Hindlimb muscle (tissue), 1 donor: ENCODE results near the gene PTCSC3. TPM values are rescaled to one million over a fixed set of nuclear protein-coding genes. Genes with fewer than 3 reads are reported as not detected.

Experiments used
- polyA plus RNA-seq: library from polyadenylated mRNA; unstranded; fragments of 120-200 nt; gene quantifications from one replicate; pipeline ENCODE4 v1.2.1, GENCODE V29; 2013; ENCODE audit not compliant: insufficient read length

PTCSC3 gene
- polyA plus RNA-seq, 1 donor = not detected

Other genes starting within 250 kb of the PTCSC3 start
- gene MBIP, start 143.9 kb upstream of the PTCSC3 start, polyA plus RNA-seq = 22.1 TPM